B cell (primary cell): ENCODE results near the gene ARHGEF17. TPM values are rescaled to one million over a fixed set of nuclear protein-coding genes. Genes with fewer than 3 reads are reported as not detected.
A peak's percentile ranks its signal among the peaks of the same experiment; 100 is the strongest.

ENCODE experiments used
- ATAC-seq: fragments of 200-7000 bp; cut with Tn5 transposase; one replicate; pipeline ENCODE4 v1.10.0; 2021; ENCODE audit warnings: low read depth, mild to moderate bottlenecking, moderate number of reproducible peaks, moderate library complexity
- CTCF ChIA-PET: fragments of 350-600 bp; sonication (Branson Sonifier 250); formaldehyde crosslinking; loops from one replicate; lab custom pipeline; 2021; ENCODE audit warnings: antibody characterized with exemption, inconsistent platforms; lab: Charles Lee
- POLR2A ChIA-PET: fragments of 350-600 bp; sonication (Branson Sonifier 250); formaldehyde crosslinking; loops from one replicate; lab custom pipeline; 2021; ENCODE audit warnings: antibody characterized with exemption; lab: Charles Lee
- DNase-seq: peaks from one replicate; pipeline ENCODE4 v3.0.0; 2013
- H2AFZ ChIP-seq: 2 replicates; pipeline ENCODE4 v1.6.1; 2012; ENCODE audit warnings: mild to moderate bottlenecking, low read depth, low read length; ENCODE audit not compliant: insufficient read depth, poor library complexity, severe bottlenecking
- H3K27ac ChIP-seq, 2 donors: 1 replicate in 1 of 2; 2 replicates in 1 of 2; pipeline ENCODE4 v1.5.1; 2012 to 2013; ENCODE audit warnings: low read length in 2 of 2, mild to moderate bottlenecking in 2 of 2, moderate library complexity in 1 of 2
- H3K27me3 ChIP-seq, 4 experiments: fragments of 200-600 bp in 1 of 4; sonication (generic) in 1 of 4; replicated peaks in 1 of 4; 1 replicate in 2 of 4; 2 replicates in 2 of 4; pipeline versions ENCODE4 v1.6.1 to v1.7.0; 2013 to 2016; ENCODE audit warnings: low read length in 3 of 4, mild to moderate bottlenecking in 2 of 4, mixed read lengths in 1 of 4, moderate library complexity in 1 of 4; ENCODE audit not compliant: insufficient read depth in 4 of 4, control insufficient read depth in 3 of 4; ENCODE audit errors: control extremely low read depth in 1 of 4
- H3K36me3 ChIP-seq, 2 experiments: replicated peaks in 1 of 2; 1 replicate in 1 of 2; 2 replicates in 1 of 2; pipeline versions ENCODE4 v1.6.1 to v1.7.1; 2013; ENCODE audit warnings: low read length in 1 of 2; ENCODE audit not compliant: insufficient read depth in 2 of 2, control insufficient read depth in 1 of 2; ENCODE audit errors: control extremely low read depth in 1 of 2, extremely low read depth in 1 of 2
- H3K4me1 ChIP-seq, 2 donors: fragments of 200-600 bp in 1 of 2; sonication (generic) in 1 of 2; 1 replicate in 1 of 2; 2 replicates in 1 of 2; pipeline versions ENCODE4 v1.5.1 to v1.6.1; 2013 to 2017; ENCODE audit warnings: low read length in 2 of 2; ENCODE audit not compliant: control insufficient read depth in 2 of 2, insufficient read depth in 2 of 2
- H3K4me2 ChIP-seq: replicated peaks from 2 replicates; pipeline ENCODE3; 2012; ENCODE audit warnings: mild to moderate bottlenecking, low read depth, low read length; ENCODE audit not compliant: poor library complexity, severe bottlenecking
- H3K4me3 ChIP-seq, 5 experiments: fragments of 200-600 bp in 1 of 5; sonication (generic) in 1 of 5; 1 replicate in 3 of 5; 2 replicates in 2 of 5; pipeline versions ENCODE4 v1.5.1 to v1.7.0; 2011 to 2016; ENCODE audit warnings: low read length in 4 of 5, mild to moderate bottlenecking in 4 of 5, low read depth in 2 of 5, control low read depth in 1 of 5, moderate library complexity in 1 of 5; ENCODE audit not compliant: insufficient read depth in 1 of 5; ENCODE audit errors: control extremely low read depth in 1 of 5, extremely low read depth in 1 of 5
- H3K79me2 ChIP-seq: fragments of 200-600 bp; sonication (generic); one replicate; pipeline ENCODE4 v1.6.0; 2016; ENCODE audit warnings: low read length; ENCODE audit not compliant: control insufficient read depth, insufficient read depth
- H3K9ac ChIP-seq: fragments of 200-600 bp; sonication (generic); 2 replicates; pipeline ENCODE4 v1.6.1; 2017; ENCODE audit warnings: mild to moderate bottlenecking, low read length, moderate library complexity
- H3K9me3 ChIP-seq, 3 donors: one replicate each; pipeline versions ENCODE4 v1.6.1 to v1.7.1; 2013; ENCODE audit warnings: low read length in 2 of 3; ENCODE audit not compliant: control insufficient read depth in 2 of 3, insufficient read depth in 1 of 3; ENCODE audit errors: control extremely low read depth in 1 of 3
- H4K20me1 ChIP-seq: 2 replicates; pipeline ENCODE4 v1.6.0; 2012; ENCODE audit warnings: mild to moderate bottlenecking, low read length; ENCODE audit not compliant: insufficient read depth, control insufficient read depth, poor library complexity, severe bottlenecking
- H3K27ac Mint-ChIP-seq: one replicate; pipeline ENCODE4 v1.8.0; 2021; ENCODE audit warnings: mixed read lengths
- H3K27me3 Mint-ChIP-seq: one replicate; pipeline ENCODE4 v1.8.0; 2021; ENCODE audit warnings: mixed read lengths
- H3K4me1 Mint-ChIP-seq: one replicate; pipeline ENCODE4 v1.8.0; 2021; ENCODE audit warnings: mixed read lengths
- H3K4me3 Mint-ChIP-seq: one replicate; pipeline ENCODE4 v1.8.0; 2021; ENCODE audit warnings: mixed read lengths
- H3K9me3 Mint-ChIP-seq: one replicate; pipeline ENCODE4 v1.8.0; 2022; ENCODE audit warnings: mixed read lengths; ENCODE audit not compliant: insufficient read depth
- CTCF ChIP-seq: fragments of 200-600 bp; IDR thresholded peaks from one replicate; pipeline ENCODE4 v1.8.0; 2022; ENCODE audit warnings: antibody characterized with exemption, mild to moderate bottlenecking
- EZH2 ChIP-seq: IDR thresholded peaks from 2 replicates; pipeline ENCODE4 v1.6.1; 2012; ENCODE audit warnings: borderline replicate concordance, low read depth, mild to moderate bottlenecking, moderate library complexity, low read length; ENCODE audit not compliant: insufficient read depth, poor library complexity, severe bottlenecking
- WGBS: methylation state at CpG from one replicate; pipeline ENCODE4 v1.1.5; 2013; ENCODE audit warnings: missing lambda C conversion rate; ENCODE audit not compliant: insufficient coverage; 5-methylcytosine and 5-hydroxymethylcytosine counted together
- intact Hi-C: fragments of 100-400 bp; cut with micrococcal nuclease; formaldehyde crosslinking; loops from one replicate; pipeline ENCODE4 v1.10.0; 2022
- polyA plus RNA-seq: library from polyadenylated mRNA; depleted of rRNA; stranded (reverse); fragments of >200 nt; gene quantifications from 2 replicates; pipeline ENCODE4 v1.2.3, GENCODE V29; 2012
- total RNA-seq, 2 donors: library from RNA; stranded (reverse); fragments of 120-200 nt in 1 of 2; gene quantifications; 1 replicate in 1 of 2; 2 replicates in 1 of 2; pipeline versions ENCODE4 v1.2.3 to v1.2.4, GENCODE V29; 2013 to 2022

The ARHGEF17 gene
- total and polyA plus RNA-seq, 2 donors (not counting 1 experiment from before 2014, with no cell fraction given) = 0.05 TPM; not detected in 1

GRCh38 chr11:73393011-73393380, 84.9 kb downstream of the ARHGEF17 start:
- Histone ChIP-seq H3K79me2 (peaks cover 59% of the 10 kb centered on the region), H3K9me3 (no peaks in the 10 kb centered on the region), H3K27ac (peak overlapping the region in 1 of 2 donors; percentile 61), H3K9ac (no peak overlapping the region), H2AFZ (no peak overlapping the region), H3K27me3 (no peaks in the 10 kb centered on the region), H3K4me1 (peaks cover 26 to 43% of the 10 kb centered on the region in 2 donors), H4K20me1 (peaks cover 82% of the 10 kb centered on the region), H3K4me3 (no peak overlapping the region), H3K36me3 (peaks cover 0 to 82% of the 10 kb centered on the region in 2 experiments), H3K4me2 (no peak overlapping the region)
- TF ChIP-seq EZH2 (no peak), CTCF (no peak)
- WGBS = 79% methylated on average over 7 of the region's 7 CpGs
- H3K4me3 Mint-ChIP-seq = no peak overlapping the region
- intact Hi-C loops = loop anchor here (1.0 kb wide), 4 partner anchors 10 to 86 kb away; partner anchors contain the start of gene RELT
- no peaks in the 10 kb centered on the region for H3K27me3 Mint-ChIP-seq
- no peaks in the 10 kb centered on the region for H3K9me3 Mint-ChIP-seq
- DNase-seq = no peak
- ChIA-PET CTCF (interaction anchor here (0.7 to 13.9 kb wide), 18 partner anchors 9 to 268 kb away, joined by 3 to 352 read pairs (median 4); partner anchors contain the start of genes ARHGEF17, FAM168A and RELT), POLR2A (interaction anchor here (0.6 to 1.5 kb wide), 4 partner anchors 8 to 205 kb away, joined by 3 to 11 read pairs (median 6); no protein-coding TSS in a partner anchor)
- H3K27ac Mint-ChIP-seq = peak overlapping the region; percentile 74
- peaks cover 37% of the 10 kb centered on the region for H3K4me1 Mint-ChIP-seq
- no peak for ATAC-seq
